Neural progenitor cell (in vitro differentiated cells): Measurements from ENCODE around the gene RREB1.

Experiments
- EZH2 ChIP-seq: fragments of 200-600 bp; sonication (generic); IDR thresholded peaks from 2 replicates; pipeline ENCODE4 v1.6.1; 2017; ENCODE audit warnings: antibody characterized with exemption, mild to moderate bottlenecking, moderate library complexity
- EZH2phosphoT487 ChIP-seq: fragments of 200-600 bp; sonication (generic); IDR thresholded peaks from 2 replicates; pipeline ENCODE4 v1.6.1; 2017; ENCODE audit warnings: antibody characterized with exemption
- TF ChIP-seq, protein P1 (sequence below): fragments of 200-600 bp; sonication (generic); IDR thresholded peaks from 2 replicates; pipeline ENCODE4 v1.5.1; 2017; ENCODE audit warnings: antibody characterized with exemption, mild to moderate bottlenecking

DNA sequence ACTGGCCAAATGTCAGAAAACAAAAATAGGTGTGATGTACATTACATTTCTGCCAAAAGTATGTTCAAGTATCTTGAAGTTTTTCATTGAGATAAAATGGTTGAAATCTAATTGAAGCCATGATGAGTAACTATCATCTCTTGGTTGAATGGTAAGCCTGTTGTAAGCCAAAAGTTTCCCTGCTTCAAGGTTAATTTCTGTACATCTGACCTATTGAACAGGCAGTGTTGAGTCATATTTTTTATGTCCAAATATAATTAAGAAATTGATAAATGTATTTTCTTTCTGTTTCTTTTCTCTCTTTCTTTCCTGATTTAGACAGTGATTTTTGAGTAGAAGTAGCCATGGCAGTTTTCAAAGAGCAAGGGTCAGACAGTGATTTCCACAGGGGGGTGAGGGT, 4.4 kb downstream of the RREB1 start:
- TF ChIP-seq, protein P1, sequence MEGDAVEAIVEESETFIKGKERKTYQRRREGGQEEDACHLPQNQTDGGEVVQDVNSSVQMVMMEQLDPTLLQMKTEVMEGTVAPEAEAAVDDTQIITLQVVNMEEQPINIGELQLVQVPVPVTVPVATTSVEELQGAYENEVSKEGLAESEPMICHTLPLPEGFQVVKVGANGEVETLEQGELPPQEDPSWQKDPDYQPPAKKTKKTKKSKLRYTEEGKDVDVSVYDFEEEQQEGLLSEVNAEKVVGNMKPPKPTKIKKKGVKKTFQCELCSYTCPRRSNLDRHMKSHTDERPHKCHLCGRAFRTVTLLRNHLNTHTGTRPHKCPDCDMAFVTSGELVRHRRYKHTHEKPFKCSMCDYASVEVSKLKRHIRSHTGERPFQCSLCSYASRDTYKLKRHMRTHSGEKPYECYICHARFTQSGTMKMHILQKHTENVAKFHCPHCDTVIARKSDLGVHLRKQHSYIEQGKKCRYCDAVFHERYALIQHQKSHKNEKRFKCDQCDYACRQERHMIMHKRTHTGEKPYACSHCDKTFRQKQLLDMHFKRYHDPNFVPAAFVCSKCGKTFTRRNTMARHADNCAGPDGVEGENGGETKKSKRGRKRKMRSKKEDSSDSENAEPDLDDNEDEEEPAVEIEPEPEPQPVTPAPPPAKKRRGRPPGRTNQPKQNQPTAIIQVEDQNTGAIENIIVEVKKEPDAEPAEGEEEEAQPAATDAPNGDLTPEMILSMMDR: no peak
- TF ChIP-seq EZH2 (no peak), EZH2phosphoT487 (no peak)
